Measurements from ENCODE around the gene ADCK2. TPM values are rescaled to one million over a fixed set of nuclear protein-coding genes. Genes with fewer than 3 reads are reported as not detected.

ADCK2 gene
- total and polyA plus RNA-seq, 10 of the 15 experiments (the other 5 are each of a cell fraction or from before 2014, with no cell fraction given): 0.52 to 19.4 (median 13.1) TPM

DNA sequence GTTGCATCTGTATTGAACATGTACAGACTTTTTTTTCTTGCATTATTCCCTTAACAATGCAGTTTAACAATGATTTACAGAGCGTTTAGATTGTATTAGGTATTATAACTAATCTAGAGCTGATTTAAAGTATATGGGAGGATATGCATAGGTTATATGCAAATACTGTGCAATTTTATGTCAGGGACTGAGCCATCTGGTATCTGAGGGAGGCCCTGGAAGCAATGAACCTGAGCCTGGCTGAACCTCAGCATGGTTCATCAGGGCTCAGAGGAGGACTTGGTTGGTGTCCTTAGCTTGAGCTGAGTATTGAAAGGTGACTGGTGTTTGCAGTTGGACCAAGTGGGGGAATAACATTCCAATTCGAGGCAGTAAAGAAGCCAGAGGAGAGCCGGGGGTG lies 4.8 kb downstream of the ADCK2 start:
- FAIRE-seq (no peak), DNase-seq (ENCODE audit: low read depth, low spot score) (no peak), ATAC-seq (no peak)
- WGBS (ENCODE audit: insufficient coverage, insufficient replicate concordance, low lambda C conversion rate, missing lambda C conversion rate): 67% methylated on average over 3 of the region's 3 CpGs
- Histone ChIP-seq H3K4me2 (ENCODE audit: control insufficient read depth, insufficient read depth) (no peak overlapping the region), H3K79me2 (ENCODE audit: control insufficient read depth, insufficient read depth, low read length) (no peaks in the 10 kb centered on the region; the same call in 1 of the 2 replicates), H3K9me3 (replicated peaks; ENCODE audit: control insufficient read depth, insufficient read depth, low read length) (no peaks in the 10 kb centered on the region), H4K20me1 (ENCODE audit: control insufficient read depth, insufficient read depth) (no peaks in the 10 kb centered on the region), H3K4me1 (ENCODE audit: control insufficient read depth, insufficient read depth, low read length) (peaks cover 34% of the 10 kb centered on the region), H3K9ac (ENCODE audit: control insufficient read depth, insufficient read depth, low read length) (no peak overlapping the region), H2AFZ (ENCODE audit: control insufficient read depth, low read depth, low read length) (no peak overlapping the region), H3K36me3 (ENCODE audit: control insufficient read depth in 2 of 2, insufficient read depth in 2 of 2, low read length in 1 of 2) (0 out of 4 replicates have a peak, but pooled peaks cover 0 to 3% of the 10 kb centered on the region in 2 experiments), H3K4me3 (no peak overlapping the region), H3K27me3 (replicated peaks in 1 of 2; ENCODE audit: control insufficient read depth in 2 of 2, insufficient read depth in 2 of 2, low read length in 1 of 2) (no peaks in the 10 kb centered on the region), H3K27ac (ENCODE audit: control insufficient read depth, insufficient read depth) (no peak overlapping the region)
- intact Hi-C loops (cut with micrococcal nuclease; ENCODE audit: unreplicated experiment) (loop anchor here (5.0 kb wide), 1 partner anchor 245 kb away; the partner anchor contains the start of gene BRAF), in situ Hi-C loops (cut with MboI) (loop anchor here (10.0 kb wide), 1 partner anchor 337 kb away; the partner anchor contains the start of gene MRPS33)
- ChIA-PET SMC1A (ENCODE audit: uncharacterized antibody, unreplicated experiment) (interaction anchor here (1.2 to 4.8 kb wide), 5 partner anchors 9 to 335 kb away, joined by 3 to 57 read pairs (median 6); partner anchors contain the start of gene MRPS33), CTCF (interaction anchor here (0.5 to 5.6 kb wide), 9 partner anchors 15 to 1297 kb away, joined by 3 to 88 read pairs (median 4); partner anchors contain the start of gene MRPS33), POLR2A (no interaction called here), RAD21 (ENCODE audit: unreplicated experiment) (interaction anchor here (1.4 kb wide), 1 partner anchor 247 kb away, joined by 3 read pairs; no protein-coding TSS in a partner anchor)
- TF ChIP-seq MTA2 (IDR thresholded peaks at IDR 0.05; ENCODE audit: low read depth) (no peak), JUNB (IDR thresholded peaks at IDR 0.05) (no peak), MYC (IDR thresholded peaks at IDR 0.05; ENCODE audit: insufficient read depth, insufficient read length, insufficient replicate concordance, low read length, severe bottlenecking) (no peak), MTA3 (IDR thresholded peaks at IDR 0.05; ENCODE audit: borderline replicate concordance, low read length) (no peak), TAF1 (IDR thresholded peaks at IDR 0.05; ENCODE audit: borderline replicate concordance, low read depth, low read length) (no peak), KAT2A (conservative IDR thresholded peaks at IDR 0.05; ENCODE audit: control insufficient read depth, low read depth, low read length) (no peak)
- TF ChIP-seq, protein P1, sequence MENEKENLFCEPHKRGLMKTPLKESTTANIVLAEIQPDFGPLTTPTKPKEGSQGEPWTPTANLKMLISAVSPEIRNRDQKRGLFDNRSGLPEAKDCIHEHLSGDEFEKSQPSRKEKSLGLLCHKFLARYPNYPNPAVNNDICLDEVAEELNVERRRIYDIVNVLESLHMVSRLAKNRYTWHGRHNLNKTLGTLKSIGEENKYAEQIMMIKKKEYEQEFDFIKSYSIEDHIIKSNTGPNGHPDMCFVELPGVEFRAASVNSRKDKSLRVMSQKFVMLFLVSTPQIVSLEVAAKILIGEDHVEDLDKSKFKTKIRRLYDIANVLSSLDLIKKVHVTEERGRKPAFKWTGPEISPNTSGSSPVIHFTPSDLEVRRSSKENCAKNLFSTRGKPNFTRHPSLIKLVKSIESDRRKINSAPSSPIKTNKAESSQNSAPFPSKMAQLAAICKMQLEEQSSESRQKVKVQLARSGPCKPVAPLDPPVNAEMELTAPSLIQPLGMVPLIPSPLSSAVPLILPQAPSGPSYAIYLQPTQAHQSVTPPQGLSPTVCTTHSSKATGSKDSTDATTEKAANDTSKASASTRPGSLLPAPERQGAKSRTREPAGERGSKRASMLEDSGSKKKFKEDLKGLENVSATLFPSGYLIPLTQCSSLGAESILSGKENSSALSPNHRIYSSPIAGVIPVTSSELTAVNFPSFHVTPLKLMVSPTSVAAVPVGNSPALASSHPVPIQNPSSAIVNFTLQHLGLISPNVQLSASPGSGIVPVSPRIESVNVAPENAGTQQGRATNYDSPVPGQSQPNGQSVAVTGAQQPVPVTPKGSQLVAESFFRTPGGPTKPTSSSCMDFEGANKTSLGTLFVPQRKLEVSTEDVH (IDR thresholded peaks at IDR 0.05; ENCODE audit: low read depth, partially characterized antibody): no peak
- TF ChIP-seq, protein P2, sequence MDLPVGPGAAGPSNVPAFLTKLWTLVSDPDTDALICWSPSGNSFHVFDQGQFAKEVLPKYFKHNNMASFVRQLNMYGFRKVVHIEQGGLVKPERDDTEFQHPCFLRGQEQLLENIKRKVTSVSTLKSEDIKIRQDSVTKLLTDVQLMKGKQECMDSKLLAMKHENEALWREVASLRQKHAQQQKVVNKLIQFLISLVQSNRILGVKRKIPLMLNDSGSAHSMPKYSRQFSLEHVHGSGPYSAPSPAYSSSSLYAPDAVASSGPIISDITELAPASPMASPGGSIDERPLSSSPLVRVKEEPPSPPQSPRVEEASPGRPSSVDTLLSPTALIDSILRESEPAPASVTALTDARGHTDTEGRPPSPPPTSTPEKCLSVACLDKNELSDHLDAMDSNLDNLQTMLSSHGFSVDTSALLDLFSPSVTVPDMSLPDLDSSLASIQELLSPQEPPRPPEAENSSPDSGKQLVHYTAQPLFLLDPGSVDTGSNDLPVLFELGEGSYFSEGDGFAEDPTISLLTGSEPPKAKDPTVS (IDR thresholded peaks at IDR 0.05; ENCODE audit: low read depth, low read length): no peak
- TF ChIP-seq, protein P3, sequence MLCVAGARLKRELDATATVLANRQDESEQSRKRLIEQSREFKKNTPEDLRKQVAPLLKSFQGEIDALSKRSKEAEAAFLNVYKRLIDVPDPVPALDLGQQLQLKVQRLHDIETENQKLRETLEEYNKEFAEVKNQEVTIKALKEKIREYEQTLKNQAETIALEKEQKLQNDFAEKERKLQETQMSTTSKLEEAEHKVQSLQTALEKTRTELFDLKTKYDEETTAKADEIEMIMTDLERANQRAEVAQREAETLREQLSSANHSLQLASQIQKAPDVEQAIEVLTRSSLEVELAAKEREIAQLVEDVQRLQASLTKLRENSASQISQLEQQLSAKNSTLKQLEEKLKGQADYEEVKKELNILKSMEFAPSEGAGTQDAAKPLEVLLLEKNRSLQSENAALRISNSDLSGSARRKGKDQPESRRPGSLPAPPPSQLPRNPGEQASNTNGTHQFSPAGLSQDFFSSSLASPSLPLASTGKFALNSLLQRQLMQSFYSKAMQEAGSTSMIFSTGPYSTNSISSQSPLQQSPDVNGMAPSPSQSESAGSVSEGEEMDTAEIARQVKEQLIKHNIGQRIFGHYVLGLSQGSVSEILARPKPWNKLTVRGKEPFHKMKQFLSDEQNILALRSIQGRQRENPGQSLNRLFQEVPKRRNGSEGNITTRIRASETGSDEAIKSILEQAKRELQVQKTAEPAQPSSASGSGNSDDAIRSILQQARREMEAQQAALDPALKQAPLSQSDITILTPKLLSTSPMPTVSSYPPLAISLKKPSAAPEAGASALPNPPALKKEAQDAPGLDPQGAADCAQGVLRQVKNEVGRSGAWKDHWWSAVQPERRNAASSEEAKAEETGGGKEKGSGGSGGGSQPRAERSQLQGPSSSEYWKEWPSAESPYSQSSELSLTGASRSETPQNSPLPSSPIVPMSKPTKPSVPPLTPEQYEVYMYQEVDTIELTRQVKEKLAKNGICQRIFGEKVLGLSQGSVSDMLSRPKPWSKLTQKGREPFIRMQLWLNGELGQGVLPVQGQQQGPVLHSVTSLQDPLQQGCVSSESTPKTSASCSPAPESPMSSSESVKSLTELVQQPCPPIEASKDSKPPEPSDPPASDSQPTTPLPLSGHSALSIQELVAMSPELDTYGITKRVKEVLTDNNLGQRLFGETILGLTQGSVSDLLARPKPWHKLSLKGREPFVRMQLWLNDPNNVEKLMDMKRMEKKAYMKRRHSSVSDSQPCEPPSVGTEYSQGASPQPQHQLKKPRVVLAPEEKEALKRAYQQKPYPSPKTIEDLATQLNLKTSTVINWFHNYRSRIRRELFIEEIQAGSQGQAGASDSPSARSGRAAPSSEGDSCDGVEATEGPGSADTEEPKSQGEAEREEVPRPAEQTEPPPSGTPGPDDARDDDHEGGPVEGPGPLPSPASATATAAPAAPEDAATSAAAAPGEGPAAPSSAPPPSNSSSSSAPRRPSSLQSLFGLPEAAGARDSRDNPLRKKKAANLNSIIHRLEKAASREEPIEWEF (IDR thresholded peaks at IDR 0.05; ENCODE audit: insufficient replicate concordance, low read depth, low read length): no peak
- no TSS peak for BruUV-seq (replicated peaks)

Measured in GM12878 (cell line).